Measurements from ENCODE around the gene SENP7.
"Not testable (repeated sequence)": the region's sequence is repeated elsewhere in the genome, so short reads cannot be mapped to it uniquely, and the experiment has no call there.

Gene SENP7

GRCh38 chr3:101325393-101326134 is 187.4 kb downstream of the SENP7 start:
- DNase-seq (ENCODE audit: low read depth in 3 of 3) = no peak

- DNase-seq (ENCODE audit: low read depth in 3 of 3) = no peak
Observed at GRCh38 chr3:101320475-101320874, 192.5 kb downstream of the SENP7 start, which contains the start of gene IMPG2. TSS of gene IMPG2 (minus strand) at chr3:101320575. CDS start at chr3:101320372, 203 bp downstream.

DNA sequence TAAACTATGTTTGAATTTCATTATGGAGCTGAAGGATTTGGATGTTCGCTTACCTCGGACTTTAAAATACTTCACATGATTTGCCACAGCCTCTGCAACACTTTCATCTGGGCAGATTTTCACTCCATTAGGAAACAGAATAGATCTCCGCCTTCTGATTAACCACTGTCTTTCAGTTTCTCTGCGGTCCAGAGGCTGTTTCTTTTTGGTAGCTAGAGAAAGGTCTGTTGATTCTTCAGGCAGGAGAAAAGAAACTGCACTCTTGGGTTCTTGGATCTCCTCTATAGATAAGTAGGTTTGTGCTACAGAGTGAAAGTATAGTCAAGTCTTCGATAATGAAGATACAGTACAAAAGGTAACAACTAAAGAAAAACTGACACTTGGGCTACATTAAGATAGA is 193.5 kb downstream of the SENP7 start:
- DNase-seq (ENCODE audit: low read depth in 3 of 3) = no peak

DNA sequence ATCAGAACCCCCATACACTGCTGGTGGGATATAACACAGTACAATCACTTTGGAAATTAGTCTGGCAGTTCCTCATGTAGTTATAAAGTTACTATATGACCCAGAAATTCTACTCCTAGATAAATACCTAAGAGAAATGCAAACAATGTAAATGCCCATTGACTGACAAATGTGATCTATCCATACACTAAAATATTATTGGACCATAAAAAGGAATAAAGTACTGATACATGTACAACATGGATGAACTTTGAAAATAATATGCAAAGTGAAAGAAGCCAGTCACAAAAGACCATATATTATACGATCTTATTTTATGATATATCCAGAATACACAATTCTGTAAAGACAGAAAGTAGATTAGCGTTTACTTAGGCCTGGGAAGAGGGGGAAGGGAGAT is 200.5 kb downstream of the SENP7 start:
- DNase-seq (ENCODE audit: low read depth in 3 of 3) = no peak

DNA sequence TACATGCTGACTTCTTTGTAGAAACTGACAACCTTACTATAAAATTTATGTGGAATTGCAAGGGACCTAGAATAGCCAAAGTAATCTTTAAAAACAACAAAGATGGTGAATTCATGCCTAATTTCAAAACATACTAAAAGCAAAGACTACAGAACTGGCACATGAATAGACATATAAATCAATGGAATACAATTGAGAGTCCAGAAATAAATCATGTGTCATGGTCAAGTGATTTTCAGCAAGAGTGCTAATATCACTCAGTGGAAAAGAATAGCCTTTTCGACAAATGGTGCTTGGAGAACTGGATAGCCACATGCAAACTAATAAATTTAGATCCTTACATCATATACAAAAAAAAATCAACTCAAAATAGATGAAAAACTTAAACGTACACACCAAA is 201.3 kb downstream of the SENP7 start:
- no peak for DNase-seq (ENCODE audit: low read depth in 3 of 3)

GRCh38 chr3:101310978-101311375 is 202.0 kb downstream of the SENP7 start:
- DNase-seq (ENCODE audit: low read depth in 3 of 3) = no peak

GRCh38 chr3:101308147-101308772 is 204.8 kb downstream of the SENP7 start:
- DNase-seq (ENCODE audit: low read depth in 3 of 3) = not testable (repeated sequence)

DNA sequence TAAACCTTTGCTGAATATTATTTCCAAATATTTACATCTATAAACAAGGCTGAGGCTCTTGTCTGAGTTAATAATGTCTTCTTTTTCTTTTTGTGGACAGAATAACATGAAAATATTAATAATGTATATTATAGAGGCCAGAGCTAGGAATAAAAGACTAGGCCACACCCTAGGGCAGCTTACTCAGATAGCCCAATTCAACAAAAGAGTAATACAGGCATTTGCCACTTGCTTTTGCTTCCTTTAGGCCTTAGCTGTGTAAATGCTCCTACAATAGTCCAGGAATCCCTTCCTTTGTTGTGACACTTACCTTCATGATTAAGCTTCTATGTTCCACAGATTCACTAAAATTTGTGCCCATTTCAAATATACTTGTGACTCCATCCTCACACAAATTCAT is 209.2 kb downstream of the SENP7 start:
- DNase-seq (ENCODE audit: low read depth in 3 of 3) = no peak

GRCh38 chr3:101303089-101303731 is 209.8 kb downstream of the SENP7 start:
- no peak for DNase-seq (ENCODE audit: low read depth in 3 of 3)

DNA sequence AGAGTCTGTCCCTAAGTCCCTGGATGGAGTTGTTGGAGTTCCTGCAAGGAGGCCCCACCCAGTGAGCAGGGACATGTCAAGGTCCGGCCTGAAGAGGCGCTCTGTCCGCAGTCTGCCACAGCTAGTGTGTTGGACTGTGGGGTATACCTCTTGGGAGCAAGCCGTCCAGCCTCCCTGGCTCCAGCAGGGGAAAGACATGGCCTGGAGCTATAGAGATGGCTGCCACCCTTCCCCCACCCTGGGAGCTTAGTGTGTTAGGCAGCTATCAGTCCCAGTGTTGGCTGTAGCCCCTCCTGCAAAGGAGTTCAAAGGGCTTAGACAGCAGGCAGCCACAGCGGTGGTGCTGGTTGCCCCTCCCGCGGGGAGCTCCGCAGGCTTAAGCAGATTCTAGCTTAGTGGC is 212.9 kb downstream of the SENP7 start:
- DNase-seq (ENCODE audit: low read depth in 3 of 3) = no peak

- no peak for DNase-seq (ENCODE audit: low read depth in 3 of 3)
Observed at GRCh38 chr3:101292027-101292426, 221.0 kb downstream of the SENP7 start.

DNA sequence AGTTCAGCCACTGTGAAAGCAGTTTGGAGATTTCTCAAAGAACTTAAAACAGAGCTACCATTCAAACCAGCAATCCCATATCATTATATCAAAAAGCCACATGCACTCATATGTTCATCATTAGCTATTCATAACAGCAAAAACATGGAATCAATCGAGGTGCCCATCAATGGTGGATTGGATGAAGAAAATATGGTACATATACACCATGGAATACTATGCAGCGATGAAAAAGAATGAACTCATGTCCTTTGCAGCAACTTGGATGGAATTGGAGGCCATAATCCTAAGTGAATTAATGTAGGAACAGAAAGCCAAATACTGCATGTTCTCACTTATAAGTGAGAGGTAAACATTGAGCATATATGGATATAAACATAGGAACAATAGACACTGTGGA is 224.7 kb downstream of the SENP7 start:
- no peak for DNase-seq (ENCODE audit: low read depth in 3 of 3)

- DNase-seq (ENCODE audit: low read depth in 3 of 3) = no peak
Observed at GRCh38 chr3:101284757-101285156, 228.3 kb downstream of the SENP7 start.

- DNase-seq (ENCODE audit: low read depth in 3 of 3) = no peak
Observed at GRCh38 chr3:101281521-101282030, 231.4 kb downstream of the SENP7 start.

GRCh38 chr3:101279765-101280385 is 233.1 kb downstream of the SENP7 start:
- DNase-seq (ENCODE audit: low read depth in 3 of 3) = no peak

GRCh38 chr3:101279162-101279561 is 233.8 kb downstream of the SENP7 start:
- DNase-seq (ENCODE audit: low read depth in 3 of 3) = no peak

DNA sequence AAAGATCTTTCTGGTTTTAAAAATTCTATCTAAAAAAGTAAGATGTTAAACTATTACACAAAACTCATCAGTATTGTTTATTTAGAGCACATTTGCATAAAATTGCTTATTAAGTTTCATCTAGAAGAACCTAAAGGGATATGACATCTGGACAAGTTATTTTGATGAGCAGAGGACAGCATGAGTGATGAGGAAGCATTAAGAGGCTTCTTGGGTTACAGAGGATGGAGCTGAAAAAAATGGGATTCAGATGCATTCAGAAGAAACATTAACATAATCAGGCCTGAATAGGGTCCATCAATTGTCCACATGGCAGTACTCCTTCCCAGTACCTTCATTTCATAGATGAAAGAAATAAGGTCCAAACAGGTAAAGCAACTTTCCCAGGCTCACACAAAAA is 234.3 kb downstream of the SENP7 start:
- no peak for DNase-seq (ENCODE audit: low read depth in 3 of 3)

Measured in stimulated activated CD4-positive, alpha-beta T cell treated with anti-CD3 and anti-CD28 coated beads, TNF-alpha, amount 100 ng/mL, for 24 hours (primary cell).